D341Med (cell line): ENCODE data around the gene COL25A1.
"Not testable (repeated sequence)": the region's sequence is repeated elsewhere in the genome, so short reads cannot be mapped to it uniquely, and the experiment has no call there.

Experiments used
- DNase-seq: peaks from one replicate; pipeline ENCODE4 v3.0.0; 2012; ENCODE audit warnings: low spot score

The COL25A1 gene

DNA sequence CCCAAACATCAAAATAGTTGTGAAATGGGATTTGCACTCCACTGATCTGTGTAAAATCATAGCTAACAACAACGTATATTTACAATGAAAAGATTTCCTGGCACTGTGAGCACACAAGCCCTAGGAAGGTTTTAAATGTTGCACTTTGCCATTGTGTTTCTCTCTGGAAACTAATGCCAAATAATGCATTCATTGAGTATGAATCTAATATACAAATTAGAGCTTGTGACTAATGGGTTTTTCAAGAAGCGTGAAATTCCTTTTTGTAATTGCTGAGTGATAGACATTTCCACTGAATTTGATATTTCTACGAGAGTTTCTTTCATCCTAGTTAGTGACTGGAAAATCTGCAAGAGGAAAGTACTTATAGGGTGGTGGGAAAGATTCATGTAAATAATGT lies 135.9 kb downstream of the COL25A1 start:
- DNase-seq = no peak

DNA sequence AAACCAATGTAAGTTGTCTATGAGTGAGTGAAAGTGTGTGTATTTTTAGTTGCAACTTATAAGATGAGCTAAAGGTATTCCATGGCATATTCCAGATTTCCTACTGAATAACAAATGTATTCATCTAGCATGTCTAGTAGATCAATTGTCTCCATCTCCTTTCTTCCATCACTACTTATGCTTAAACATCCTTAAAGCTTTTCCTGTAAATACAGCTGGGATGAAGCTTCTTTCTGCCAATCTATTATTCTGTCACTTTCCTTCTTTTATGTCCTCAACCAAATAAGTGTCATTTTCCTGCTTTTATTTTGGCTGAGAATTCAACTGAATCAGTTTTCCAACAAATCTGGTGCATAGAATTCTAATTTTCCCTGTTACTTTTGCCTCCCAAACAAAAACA lies 136.3 kb downstream of the COL25A1 start:
- no peak for DNase-seq

DNA sequence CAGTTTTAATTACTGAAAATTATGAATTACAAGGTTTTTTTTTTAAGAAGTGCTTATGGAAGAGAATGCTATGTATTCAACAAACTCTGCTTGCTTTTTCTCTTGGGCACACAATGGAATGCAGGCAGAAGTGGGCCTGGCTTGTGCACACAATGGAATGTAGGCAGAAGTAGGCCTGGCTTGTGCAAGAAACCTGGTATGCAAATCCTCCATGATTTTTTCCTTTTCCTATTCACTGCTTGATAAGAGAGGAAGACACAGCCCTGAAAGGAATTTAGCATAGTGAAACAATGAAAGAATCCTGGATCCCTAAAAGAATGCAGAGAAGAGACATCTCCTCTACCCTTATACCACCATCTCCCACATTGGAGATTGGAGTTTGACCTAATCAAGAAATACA lies 138.4 kb downstream of the COL25A1 start:
- DNase-seq = no peak

DNA sequence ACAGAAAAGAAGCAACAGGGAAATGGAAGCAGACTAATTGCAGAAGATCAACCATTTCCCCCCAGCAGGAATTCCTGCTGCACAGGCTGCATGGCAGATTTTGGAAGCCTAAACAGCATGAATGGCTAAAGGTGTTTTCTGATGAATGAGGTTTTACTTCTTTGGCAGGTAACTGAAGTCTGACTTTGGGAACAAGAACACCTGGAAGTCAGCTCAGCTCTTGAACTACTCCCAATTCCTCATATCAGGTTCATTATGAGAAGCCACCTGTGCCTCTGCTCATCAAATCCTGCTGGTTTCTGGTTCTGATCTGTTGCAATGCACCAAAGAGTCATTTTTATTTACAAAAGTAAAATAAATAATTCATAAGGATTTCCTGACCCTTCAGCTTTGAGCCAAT lies 139.0 kb downstream of the COL25A1 start:
- DNase-seq = no peak

DNA sequence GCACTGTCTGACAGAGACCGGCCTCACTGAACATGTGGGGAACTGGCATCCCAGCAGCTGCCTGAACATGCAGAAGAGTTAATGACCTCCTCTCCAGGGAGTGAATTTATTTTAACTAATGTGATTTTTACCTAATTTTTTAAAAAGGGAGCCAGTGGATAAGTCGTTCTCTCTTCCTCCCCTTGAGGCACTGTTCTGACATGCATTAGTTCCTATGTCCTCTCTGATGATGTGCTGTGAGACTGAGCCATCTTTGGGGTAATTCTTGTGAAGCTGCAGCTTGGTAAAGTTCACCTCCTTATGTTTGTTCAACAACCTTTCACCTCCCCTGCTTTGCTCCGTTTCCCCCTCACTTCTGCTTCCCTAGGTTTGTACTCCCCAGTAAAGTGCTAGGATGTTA lies 139.7 kb downstream of the COL25A1 start:
- no peak for DNase-seq

DNA sequence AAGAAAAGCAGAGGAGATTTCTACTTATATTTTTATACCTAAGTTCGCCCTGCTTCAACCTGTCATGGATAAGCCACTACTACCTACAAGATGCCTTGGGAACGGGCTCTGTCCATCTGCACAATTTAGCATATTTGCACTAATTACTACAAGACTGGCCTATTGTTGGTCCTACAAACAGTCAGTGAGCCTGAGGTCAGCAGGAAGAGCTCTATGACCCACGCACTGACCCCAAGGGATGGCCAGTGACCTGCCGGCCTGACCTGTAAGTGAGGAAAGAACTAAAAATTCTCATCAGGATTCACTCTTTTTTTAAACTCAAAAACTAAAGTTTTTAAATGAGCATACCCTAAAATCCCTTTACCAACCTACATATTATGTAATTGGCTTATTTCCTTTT lies 142.0 kb downstream of the COL25A1 start:
- no peak for DNase-seq

DNA sequence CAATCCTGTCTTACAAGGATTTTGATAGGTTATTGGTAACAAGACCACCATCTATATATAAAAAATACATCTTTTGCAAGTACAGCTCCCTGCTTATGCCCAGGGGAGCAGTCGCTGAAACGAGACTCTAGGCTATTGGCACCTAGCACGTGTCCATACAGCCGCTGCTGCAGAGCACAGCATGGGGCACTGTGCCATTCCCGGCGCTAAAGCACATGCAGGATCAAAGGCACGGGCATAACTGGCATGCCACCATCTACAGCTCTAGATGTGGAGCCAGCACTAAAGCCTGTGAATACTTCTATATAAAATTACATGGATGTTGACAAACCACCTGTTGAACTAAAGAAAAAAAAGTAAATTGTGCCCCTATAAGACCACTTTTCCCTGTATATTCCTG lies 144.8 kb downstream of the COL25A1 start:
- no peak for DNase-seq

DNA sequence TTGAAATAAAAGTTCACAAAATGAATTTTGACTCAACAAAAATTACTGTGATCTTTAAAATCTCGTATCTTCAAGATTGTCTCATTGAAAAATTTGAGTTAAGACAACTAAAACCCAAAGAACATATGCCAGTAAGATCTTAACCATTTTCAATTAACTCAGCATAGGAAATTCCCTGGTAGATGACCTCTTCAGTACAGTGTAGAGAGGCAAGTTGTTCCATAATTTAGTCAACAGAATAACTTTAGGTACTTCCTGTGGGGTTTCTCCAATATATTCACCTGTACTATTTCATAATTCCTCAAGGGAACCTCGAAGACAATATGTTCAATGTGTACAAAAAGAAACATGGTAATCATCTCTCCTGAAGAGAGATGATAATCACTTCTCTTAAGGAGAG lies 145.3 kb downstream of the COL25A1 start:
- no peak for DNase-seq

DNA sequence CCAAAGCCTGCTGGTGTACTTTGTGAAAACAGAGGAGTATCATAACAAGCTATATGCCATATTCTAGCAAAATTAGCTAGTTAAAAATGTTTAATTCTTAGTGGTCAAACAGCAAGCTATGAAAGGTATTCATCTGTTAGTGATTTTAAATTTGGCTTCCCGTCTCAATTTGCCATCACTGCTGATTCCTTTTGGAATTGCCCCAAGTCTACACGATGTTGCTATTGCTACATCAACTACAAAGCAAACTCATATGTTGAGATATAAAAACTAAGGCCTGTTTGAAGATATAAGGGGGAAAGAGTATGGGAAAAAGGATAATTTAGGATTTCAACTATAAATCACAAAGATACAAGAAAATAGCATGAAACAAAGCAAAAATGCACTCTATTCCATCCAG lies 146.1 kb downstream of the COL25A1 start:
- DNase-seq = no peak

DNA sequence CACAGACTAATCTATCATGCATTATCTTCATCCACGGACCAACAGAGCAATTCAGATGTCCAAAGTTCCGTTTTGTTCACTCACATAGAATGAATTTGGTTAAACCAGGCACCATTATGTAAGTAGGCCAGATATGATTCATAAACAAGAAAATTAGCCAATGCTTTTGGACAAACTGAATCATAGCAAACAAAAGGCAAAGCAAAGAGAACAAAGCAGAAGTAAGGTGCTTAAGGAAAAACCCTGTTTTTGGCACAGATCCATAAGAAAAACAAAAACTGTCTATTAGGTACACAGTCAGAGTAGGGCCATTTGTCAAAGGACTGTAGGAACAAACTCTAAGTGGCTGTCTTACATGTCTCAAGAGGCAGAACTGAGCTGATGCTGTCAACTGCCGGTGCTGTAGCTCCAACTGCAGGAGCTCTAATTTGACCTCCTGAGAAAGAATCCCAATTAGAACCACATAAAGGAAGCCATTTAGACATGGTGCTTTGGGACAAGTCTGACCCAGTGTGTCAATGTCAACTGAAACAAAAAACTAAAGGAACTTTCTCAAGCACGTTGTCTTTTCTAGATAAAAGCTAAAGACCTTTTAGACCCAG lies 146.7 kb downstream of the COL25A1 start:
- DNase-seq = no peak

DNA sequence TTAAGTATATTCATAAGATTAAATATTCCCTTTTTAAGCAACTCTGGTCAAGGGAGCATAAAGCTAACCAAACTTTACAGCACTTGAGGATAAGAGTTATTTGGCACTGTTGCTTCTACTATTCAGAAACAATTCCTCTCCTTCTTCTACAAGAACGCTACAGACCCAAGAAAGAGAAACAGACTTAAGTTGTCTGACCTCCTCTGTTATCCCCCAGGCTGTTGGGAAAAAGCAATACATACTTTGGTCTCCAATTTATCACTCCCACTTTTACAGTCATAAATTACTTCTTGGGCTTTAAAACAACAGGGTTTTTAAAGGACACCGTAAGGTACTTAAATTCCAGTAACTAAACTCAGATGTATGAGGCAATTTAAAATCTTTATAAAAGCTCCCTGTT lies 147.4 kb downstream of the COL25A1 start:
- DNase-seq = no peak

DNA sequence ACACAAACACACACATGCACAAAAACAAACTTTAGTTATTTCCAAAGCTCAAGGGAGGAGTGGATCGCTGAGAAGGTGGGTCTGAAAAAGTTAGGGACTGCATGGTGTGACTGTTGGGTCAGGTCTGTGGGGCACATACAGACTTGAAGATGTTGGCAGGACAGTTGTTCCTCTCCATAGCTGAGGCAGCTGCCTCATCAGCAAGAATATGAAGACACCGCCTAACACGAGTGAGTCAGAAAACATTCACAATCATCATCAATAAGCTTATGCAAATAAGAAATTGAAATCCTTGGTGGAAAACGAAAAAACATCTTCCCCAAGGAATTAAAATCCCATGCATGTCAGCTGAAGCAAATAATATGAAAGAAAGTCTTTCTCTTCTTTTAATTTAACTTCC lies 148.0 kb downstream of the COL25A1 start:
- no peak for DNase-seq

DNA sequence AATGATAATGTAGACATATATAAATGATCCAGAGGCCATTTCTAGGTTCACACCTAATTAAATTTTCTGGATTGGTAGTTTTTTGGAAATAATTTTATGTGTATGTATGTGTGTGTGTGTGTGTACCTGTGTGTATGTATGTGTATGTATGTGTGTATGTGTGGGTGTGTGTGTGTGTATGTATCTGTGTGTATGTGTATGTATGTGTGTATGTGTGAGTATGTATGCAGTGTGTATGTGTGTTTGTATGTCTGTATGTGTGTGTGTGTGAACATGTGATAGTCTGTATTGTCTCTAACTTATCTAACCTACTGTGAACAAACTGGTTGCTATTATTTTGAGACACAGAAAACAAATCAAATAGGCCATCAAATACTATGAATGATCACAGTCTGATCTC lies 152.6 kb downstream of the COL25A1 start:
- no peak for DNase-seq

DNA sequence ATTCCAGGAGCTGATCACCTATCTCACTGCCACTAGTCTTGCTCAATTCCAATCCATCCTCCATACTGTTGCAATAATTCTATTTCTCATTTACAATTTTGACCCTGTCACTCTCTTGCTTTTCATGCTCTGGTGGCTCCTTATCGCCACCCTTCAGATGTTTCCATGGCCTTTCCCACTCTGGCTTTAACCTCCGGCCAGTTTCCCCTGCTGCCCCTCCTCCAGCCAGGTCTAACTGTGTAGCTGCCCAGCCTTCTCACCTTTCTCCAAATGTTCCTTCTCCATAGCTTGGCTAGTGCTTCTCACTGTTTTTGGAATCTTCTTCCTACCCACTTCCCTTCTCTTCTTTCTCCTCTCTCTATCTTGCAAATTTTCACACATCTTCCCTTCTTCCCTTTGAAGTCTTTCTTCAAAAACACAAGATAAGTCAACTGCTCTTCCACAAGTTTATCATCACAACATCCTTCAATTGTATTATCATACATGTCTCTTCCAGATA lies 153.8 kb downstream of the COL25A1 start:
- DNase-seq = no peak

DNA sequence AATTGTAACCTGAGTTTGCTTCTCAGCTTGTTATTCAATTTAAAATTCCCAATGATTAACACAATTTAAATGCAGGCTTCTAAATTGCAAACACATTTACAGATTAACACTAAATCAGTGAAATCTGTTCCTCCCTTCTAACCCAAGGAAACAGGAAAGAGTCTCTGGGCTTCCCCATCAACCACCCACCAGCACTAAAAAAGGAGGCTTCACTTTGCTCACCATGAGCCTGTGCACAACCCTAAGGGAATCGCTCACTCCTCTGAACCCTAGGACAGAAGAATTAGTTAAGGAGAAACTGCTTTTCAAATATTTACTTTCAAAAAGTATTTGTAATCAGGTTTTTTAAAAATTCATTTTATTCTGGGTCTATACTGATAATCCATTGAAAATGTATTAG lies 155.3 kb downstream of the COL25A1 start:
- no peak for DNase-seq

DNA sequence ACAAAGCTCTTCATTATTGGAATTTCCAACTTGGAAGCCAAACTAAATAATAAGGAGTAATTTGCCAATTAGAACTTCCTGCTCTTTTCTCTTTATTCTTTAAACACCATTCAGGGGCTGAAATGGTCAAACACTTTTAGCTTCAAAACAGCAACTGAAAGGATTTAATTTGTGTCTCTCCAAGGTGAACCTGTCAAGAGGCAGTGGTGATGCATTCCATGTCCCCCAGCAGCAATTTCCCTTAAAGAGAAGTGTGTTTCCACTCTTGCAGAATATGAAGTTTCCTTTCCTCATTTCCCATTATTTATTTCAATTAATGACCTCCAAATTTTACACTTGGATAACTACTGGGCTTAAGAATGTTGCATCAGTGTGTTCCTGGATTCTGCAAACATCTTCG lies 156.0 kb downstream of the COL25A1 start:
- DNase-seq = no peak

DNA sequence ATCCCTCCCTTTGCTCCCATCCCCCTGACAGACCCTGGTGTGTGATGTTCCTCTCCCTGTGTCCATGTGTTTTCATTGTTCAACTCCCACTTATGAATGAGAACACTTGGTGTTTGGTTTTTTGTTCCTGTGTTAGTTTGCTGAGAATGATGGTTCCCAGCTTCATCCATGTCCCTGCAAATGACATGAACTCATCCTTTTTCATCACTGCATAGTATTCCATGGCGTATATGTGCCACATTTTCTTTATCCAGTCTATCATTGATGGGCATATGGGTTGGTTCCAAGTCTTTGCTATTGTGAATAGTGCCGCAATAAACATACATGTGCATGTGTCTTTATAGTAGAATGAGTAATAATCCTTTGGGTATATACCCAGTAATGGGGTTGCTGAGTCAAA lies 164.3 kb downstream of the COL25A1 start:
- not testable (repeated sequence) for DNase-seq

DNA sequence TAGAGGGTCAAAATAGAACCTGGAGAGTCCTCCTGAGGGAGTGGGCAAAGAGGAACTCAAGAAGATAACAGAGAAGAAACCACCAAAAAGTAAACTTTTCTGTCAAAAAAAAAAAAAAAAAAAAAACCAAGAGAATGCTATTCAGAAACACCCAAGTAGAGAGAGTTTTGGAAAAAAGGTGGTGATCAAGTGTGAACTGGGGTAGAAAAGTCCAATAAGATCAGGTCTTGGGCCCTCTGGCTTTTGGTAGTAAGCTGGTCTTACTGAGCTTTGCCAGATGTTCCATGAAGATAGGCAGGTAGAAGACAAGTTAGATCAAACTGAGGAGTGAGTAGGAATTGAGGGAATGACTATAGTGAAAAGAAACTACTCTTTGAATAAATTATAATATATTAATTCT lies 167.5 kb downstream of the COL25A1 start:
- DNase-seq = no peak

DNA sequence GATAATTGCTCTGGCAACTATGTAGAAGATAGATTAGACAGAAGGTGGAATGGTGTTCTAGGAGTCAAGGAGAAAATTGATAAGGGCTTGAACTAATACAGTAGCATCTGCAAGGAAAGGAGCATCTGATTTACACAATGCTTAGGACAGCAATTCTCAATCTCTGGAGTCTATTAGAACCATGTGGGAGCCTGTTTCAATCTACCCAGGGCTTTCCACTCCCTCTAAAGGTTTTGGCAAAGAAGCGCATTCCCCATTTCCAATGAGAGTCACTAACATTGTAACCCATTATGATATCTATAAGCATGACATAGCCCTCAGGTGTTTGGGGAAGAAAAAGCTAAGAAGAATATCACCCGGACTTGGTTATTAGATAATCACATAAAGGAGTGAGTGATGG lies 168.2 kb downstream of the COL25A1 start:
- no peak for DNase-seq

DNA sequence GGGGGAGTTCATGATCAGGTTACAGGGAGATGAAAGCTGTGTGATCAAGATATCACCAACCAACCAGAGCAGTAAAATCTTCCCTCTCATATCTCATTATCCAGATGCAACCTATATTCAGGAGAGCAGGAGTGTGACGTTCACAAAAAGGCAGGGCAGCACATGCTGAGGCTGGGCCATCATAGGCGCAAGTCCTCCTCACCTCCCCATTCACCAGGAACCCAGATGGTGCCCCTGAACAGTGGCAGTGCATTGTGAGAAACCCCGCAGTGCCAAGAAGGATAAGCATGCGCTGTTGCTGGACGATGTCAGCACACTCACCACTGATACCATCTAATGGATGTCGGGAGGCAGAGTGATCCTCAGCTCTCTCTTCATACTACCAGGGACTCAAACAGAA lies 170.9 kb downstream of the COL25A1 start:
- no peak for DNase-seq

DNA sequence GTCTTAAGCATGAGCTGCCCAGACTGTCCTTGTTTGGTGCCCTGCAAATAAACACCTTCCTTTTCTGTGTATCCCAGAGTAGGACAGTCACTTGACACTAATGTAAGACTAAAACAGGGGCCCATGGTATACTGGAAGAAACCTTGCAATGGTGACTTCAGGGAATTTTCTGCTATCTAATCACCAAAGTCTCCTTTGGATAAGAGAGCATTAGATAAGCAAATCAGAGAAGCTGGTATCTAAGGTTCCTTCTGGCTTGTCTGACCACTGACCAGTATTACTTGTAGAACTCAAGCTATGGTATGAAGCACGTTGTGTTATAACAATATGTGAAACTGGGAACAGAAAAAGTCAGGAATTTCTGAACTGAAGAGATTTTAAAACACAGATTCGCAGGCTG lies 173.9 kb downstream of the COL25A1 start:
- no peak for DNase-seq

DNA sequence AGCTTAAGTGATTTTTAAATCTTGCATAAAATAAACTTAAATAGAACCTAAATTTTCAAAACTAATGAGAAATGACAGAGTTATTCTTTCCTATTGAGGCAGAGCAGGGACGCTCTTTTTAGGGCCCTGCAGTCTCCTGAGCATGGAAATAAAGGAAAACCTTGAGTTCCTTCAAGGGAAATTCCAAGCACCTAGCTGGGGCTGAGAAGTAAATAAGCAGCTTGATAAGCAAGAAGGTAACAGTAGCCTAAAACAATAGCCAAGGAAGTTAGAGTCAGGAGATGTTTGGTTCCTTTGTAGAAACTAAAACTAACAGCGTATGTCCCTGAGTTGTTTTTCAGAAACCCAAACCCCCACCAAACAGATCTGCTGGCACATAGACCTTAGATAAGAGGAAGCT lies 174.6 kb downstream of the COL25A1 start:
- DNase-seq = no peak

DNA sequence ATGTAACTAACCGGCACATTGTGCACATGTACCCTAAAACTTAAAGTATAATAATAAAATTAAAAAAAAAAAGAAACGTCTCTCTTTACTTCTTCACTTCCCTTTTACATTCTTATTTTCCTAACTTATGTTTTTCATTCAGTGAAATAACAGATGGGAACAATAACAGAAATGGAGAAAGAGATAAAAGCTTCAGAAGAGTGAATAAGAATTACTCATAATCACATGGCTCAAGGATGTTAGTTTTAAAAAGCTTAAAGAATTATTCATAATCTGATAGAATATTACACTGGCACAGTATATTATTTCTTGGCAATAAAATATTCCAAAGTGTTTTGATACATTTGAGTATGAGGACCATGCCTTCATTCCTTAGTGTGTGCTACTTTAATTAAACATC lies 175.6 kb downstream of the COL25A1 start:
- no peak for DNase-seq

DNA sequence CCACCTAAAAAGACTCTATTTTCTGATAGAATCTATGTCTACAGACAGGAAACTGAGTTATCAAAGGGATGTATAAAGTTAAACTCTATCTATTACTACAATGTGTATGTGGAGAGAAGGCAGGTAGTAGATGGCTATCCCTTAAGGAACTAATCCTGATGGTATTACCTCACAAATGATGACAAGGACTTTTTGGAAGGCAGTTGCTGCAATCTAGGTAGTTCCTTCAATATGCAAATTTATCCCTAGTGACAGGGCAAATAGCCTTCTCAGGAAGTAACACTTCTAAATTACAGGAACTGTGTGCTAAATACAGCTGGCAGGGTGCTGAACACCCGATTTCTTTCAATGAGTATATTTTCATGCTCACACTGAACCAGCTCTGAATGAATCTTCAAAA lies 177.4 kb downstream of the COL25A1 start:
- no peak for DNase-seq

DNA sequence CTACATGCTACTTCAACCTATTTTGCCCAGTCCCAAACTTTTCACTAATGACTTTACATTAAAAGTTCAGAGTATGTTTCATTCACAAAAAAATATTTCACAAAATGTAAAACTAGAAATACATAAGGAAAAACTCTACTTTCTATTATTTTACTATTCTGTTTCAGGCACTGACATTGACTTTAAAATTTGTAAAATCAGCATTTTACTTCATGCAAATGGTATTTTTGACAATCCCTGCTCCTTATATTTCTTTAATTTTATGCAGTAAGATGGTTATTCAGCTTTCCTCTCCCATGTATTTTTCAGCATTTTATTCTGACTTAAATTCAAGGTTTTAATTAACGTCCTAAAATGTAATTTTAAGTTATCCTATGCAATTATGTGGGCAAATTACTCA lies 178.5 kb downstream of the COL25A1 start:
- no peak for DNase-seq
